Activated T-helper 2 cell treated with anti-CD3 and anti-CD28 coated beads, Interferon-gamma antibody, Interleukin-2, Interleukin-4, amounts not matched to agents 10 μg/mL and 5 μg/mL and 100 μg/mL, durations not matched to agents 14 hours and 24 hours and 36 hours (primary cell): ENCODE measurements around the gene FOXP3. TPM values are rescaled to one million over a fixed set of nuclear protein-coding genes. Genes with fewer than 3 reads are reported as not detected.
A peak's percentile ranks its signal among the peaks of the same experiment; 100 is the strongest.

ENCODE experiments used
- DNase-seq: peaks from one replicate; pipeline ENCODE4 v3.0.0; 2021; ENCODE audit warnings: low spot score
- H3K27ac Mint-ChIP-seq: one replicate; pipeline ENCODE4 v1.8.0; 2021; ENCODE audit warnings: mixed read lengths
- H3K27me3 Mint-ChIP-seq: one replicate; pipeline ENCODE4 v1.8.0; 2021; ENCODE audit warnings: low read depth, mixed read lengths
- H3K36me3 Mint-ChIP-seq: one replicate; pipeline ENCODE4 v1.8.0; 2021; ENCODE audit warnings: low read depth, mixed read lengths
- H3K4me1 Mint-ChIP-seq: one replicate; pipeline ENCODE4 v1.8.0; 2021; ENCODE audit warnings: low read depth, mixed read lengths
- H3K4me3 Mint-ChIP-seq: one replicate; pipeline ENCODE4 v1.8.0; 2021; ENCODE audit warnings: low read depth, mild to moderate bottlenecking, moderate library complexity, mixed read lengths
- H3K9me3 Mint-ChIP-seq: one replicate; pipeline ENCODE4 v1.8.0; 2021; ENCODE audit warnings: mixed read lengths
- intact Hi-C: fragments of 100-400 bp; cut with micrococcal nuclease; formaldehyde crosslinking; loops from one replicate; pipeline ENCODE4 v1.15.1; 2023
- total RNA-seq: library from RNA; stranded (reverse); gene quantifications from 2 replicates; pipeline ENCODE4 v1.2.3, GENCODE V29; 2022

Gene FOXP3
- total RNA-seq, 1 donor from 2014 or later: 28.9 TPM

GRCh38 chrX:49287665-49288064 is 23.2 kb upstream of the FOXP3 start:
- Mint-ChIP-seq H3K4me3 (no peak overlapping the region), H3K4me1 (peaks cover 29% of the 10 kb centered on the region), H3K27me3 (no peaks in the 10 kb centered on the region), H3K27ac (no peak overlapping the region), H3K36me3 (peaks cover 15% of the 10 kb centered on the region), H3K9me3 (no peaks in the 10 kb centered on the region)
- intact Hi-C loops: no loop called here
- no peak for DNase-seq

DNA sequence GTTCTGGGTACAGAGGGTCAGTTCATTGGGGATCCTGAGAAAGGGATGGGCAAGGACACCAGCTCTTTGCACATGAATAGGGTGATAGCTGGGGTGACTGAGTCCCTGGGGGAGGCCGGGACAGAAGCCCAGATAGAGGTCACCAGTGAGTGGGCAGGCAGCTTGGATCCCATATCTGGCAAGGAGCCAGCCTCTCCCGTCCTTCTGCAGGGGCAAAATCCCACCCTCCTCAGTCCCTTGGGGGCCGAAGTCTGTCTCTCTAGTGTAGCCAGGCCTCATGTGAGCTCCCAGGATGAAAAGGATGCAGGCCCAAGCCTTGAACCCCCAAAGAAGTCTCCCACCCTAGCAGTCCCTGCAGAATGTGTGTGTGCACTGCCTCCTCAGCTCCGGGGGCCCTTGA is 22.1 kb upstream of the FOXP3 start:
- H3K36me3 Mint-ChIP-seq: peaks cover 23% of the 10 kb centered on the region
- H3K27me3 Mint-ChIP-seq: no peaks in the 10 kb centered on the region
- no peak for DNase-seq
- intact Hi-C loops: no loop called here
- no peak overlapping the region for H3K4me3 Mint-ChIP-seq
- H3K27ac Mint-ChIP-seq: no peak overlapping the region
- no peaks in the 10 kb centered on the region for H3K9me3 Mint-ChIP-seq
- peaks cover 30% of the 10 kb centered on the region for H3K4me1 Mint-ChIP-seq

GRCh38 chrX:49286136-49286535 is 21.6 kb upstream of the FOXP3 start:
- H3K4me3 Mint-ChIP-seq: no peak overlapping the region

DNA sequence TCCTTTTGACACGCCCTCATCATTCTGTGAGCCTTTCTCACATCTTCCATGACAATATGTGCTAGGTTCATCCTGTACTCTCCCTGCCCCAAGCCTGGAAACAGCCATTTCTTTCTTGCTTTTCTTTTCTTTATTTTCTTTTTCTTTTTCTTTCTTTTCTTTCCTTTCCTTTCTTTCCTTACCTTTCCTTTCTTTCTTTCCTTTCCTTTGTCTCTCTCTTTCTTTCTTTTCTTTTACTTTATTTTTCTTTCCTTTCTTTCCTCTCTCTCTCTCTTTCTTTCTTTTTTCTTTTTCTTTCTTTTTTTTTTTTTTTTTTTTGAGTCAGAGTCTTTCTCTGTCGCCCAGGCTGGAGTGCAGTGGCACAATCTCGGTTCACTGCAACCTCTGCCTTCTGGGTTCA is 19.7 kb upstream of the FOXP3 start:
- H3K4me3 Mint-ChIP-seq: no peak overlapping the region
- intact Hi-C loops: no loop called here
- peaks cover 33% of the 10 kb centered on the region for H3K36me3 Mint-ChIP-seq
- peaks cover 30% of the 10 kb centered on the region for H3K4me1 Mint-ChIP-seq
- no peaks in the 10 kb centered on the region for H3K27me3 Mint-ChIP-seq
- DNase-seq: no peak
- no peak overlapping the region for H3K27ac Mint-ChIP-seq
- H3K9me3 Mint-ChIP-seq: no peaks in the 10 kb centered on the region

More at GRCh38 chrX:49286136-49286535, 21.6 kb upstream of the FOXP3 start:
- Mint-ChIP-seq H3K27ac (no peak overlapping the region), H3K27me3 (no peaks in the 10 kb centered on the region), H3K4me1 (peaks cover 30% of the 10 kb centered on the region), H3K36me3 (peaks cover 24% of the 10 kb centered on the region), H3K9me3 (no peaks in the 10 kb centered on the region)
- no peak for DNase-seq
- intact Hi-C loops: no loop called here

- intact Hi-C loops: no loop called here
- no peaks in the 10 kb centered on the region for H3K9me3 Mint-ChIP-seq
- no peaks in the 10 kb centered on the region for H3K27me3 Mint-ChIP-seq
- no peak overlapping the region for H3K4me3 Mint-ChIP-seq
- DNase-seq: no peak
- peaks cover 34% of the 10 kb centered on the region for H3K4me1 Mint-ChIP-seq
- H3K36me3 Mint-ChIP-seq: peaks cover 38% of the 10 kb centered on the region
- H3K27ac Mint-ChIP-seq: no peak overlapping the region
Observed at GRCh38 chrX:49282647-49283011, 18.1 kb upstream of the FOXP3 start.

- H3K4me3 Mint-ChIP-seq: peak overlapping the region; percentile 67
- H3K27ac Mint-ChIP-seq: peak overlapping the region; percentile 96
- intact Hi-C loops: no loop called here
- no peaks in the 10 kb centered on the region for H3K9me3 Mint-ChIP-seq
- H3K27me3 Mint-ChIP-seq: no peaks in the 10 kb centered on the region
- peaks cover 64% of the 10 kb centered on the region for H3K4me1 Mint-ChIP-seq
- peaks cover 62% of the 10 kb centered on the region for H3K36me3 Mint-ChIP-seq
- DNase-seq: no peak
Observed at GRCh38 chrX:49278081-49278480, 13.6 kb upstream of the FOXP3 start.

- Mint-ChIP-seq H3K36me3 (peaks cover 60% of the 10 kb centered on the region), H3K9me3 (no peaks in the 10 kb centered on the region), H3K27ac (peak overlapping the region; percentile 96), H3K4me3 (peak overlapping the region; percentile 67), H3K4me1 (peaks cover 68% of the 10 kb centered on the region), H3K27me3 (no peaks in the 10 kb centered on the region)
- intact Hi-C loops: no loop called here
- DNase-seq: no peak
Observed at GRCh38 chrX:49277535-49277830, 13.0 kb upstream of the FOXP3 start.

GRCh38 chrX:49276671-49277534 is 12.4 kb upstream of the FOXP3 start:
- Mint-ChIP-seq H3K4me1 (peaks cover 63% of the 10 kb centered on the region), H3K27ac (peak overlapping the region; percentile 96), H3K4me3 (peak overlapping the region; percentile 67), H3K9me3 (no peaks in the 10 kb centered on the region), H3K36me3 (peaks cover 56% of the 10 kb centered on the region), H3K27me3 (no peaks in the 10 kb centered on the region)
- intact Hi-C loops: no loop called here
- DNase-seq: no peak

DNA sequence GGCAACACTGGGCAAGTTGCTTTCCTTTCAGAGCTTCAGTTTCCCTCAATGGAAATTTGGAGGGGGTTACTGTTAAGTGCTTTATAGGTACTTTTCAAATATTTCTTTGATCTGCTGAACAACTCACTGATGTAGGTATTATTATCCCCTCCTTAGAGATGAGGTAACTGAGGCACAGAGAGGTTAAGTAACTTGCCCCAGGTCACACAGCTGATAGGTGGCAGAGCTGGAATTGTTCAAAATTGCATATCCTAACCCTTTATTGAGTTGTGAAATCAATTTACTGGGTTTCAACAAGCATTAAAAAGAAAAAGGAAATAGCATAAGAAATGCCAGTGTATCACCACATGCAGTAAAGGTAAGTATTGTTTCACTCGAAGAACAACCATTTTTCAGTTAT is 11.7 kb upstream of the FOXP3 start:
- no peak overlapping the region for H3K4me3 Mint-ChIP-seq
- H3K9me3 Mint-ChIP-seq: no peaks in the 10 kb centered on the region
- intact Hi-C loops: no loop called here
- peaks cover 67% of the 10 kb centered on the region for H3K4me1 Mint-ChIP-seq
- no peaks in the 10 kb centered on the region for H3K27me3 Mint-ChIP-seq
- no peak for DNase-seq
- H3K36me3 Mint-ChIP-seq: peaks cover 60% of the 10 kb centered on the region
- H3K27ac Mint-ChIP-seq: peak overlapping the region; percentile 96

DNA sequence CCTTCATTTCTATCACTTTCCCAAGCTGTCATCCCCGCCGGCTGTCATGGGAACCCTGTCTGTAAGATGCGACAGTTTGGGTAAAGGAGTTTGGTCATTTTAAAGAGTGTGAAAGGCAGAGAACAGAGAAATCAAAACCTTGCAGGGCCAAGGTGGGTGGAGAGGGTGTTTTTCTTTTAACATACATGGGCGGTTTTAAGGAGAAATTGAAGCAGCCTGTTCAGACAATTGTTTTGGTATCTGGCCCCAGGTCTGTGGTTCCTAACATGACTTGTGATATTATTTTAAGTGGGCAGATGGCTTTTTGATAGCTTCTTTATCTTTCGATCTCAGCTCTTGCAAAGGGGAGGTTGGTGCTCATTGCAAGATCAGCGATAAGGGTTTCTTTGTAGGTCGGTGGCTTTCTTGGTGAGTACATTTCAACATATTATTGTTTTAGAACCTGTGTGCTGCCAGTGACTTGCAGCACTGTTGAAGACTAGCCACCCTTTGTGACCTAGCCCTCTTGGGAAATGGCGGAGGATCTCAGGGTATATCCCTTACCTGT is 8.7 kb upstream of the FOXP3 start:
- peak overlapping the region; percentile 91 for H3K27ac Mint-ChIP-seq
- intact Hi-C loops: loop anchor here (1.0 to 5.0 kb wide), 2 partner anchors 11 to 336 kb away; no protein-coding TSS in a partner anchor
- H3K27me3 Mint-ChIP-seq: no peaks in the 10 kb centered on the region
- H3K4me1 Mint-ChIP-seq: peaks cover 63% of the 10 kb centered on the region
- peak overlapping the region; percentile 82 for H3K4me3 Mint-ChIP-seq
- peaks cover 53% of the 10 kb centered on the region for H3K36me3 Mint-ChIP-seq
- peak; percentile 49 for DNase-seq
- H3K9me3 Mint-ChIP-seq: no peaks in the 10 kb centered on the region

GRCh38 chrX:49272421-49272820 is 7.9 kb upstream of the FOXP3 start:
- H3K4me3 Mint-ChIP-seq: peak overlapping the region; percentile 82
- intact Hi-C loops: loop anchor here (5.0 kb wide), 1 partner anchor 335 kb away; no protein-coding TSS in a partner anchor
- H3K27ac Mint-ChIP-seq: peak overlapping the region; percentile 91
- DNase-seq: no peak
- no peaks in the 10 kb centered on the region for H3K9me3 Mint-ChIP-seq
- H3K36me3 Mint-ChIP-seq: peaks cover 47% of the 10 kb centered on the region
- H3K27me3 Mint-ChIP-seq: no peaks in the 10 kb centered on the region
- H3K4me1 Mint-ChIP-seq: peaks cover 62% of the 10 kb centered on the region

GRCh38 chrX:49271341-49271740 is 6.8 kb upstream of the FOXP3 start:
- no peaks in the 10 kb centered on the region for H3K9me3 Mint-ChIP-seq
- no peak for DNase-seq
- peaks cover 42% of the 10 kb centered on the region for H3K36me3 Mint-ChIP-seq
- H3K27me3 Mint-ChIP-seq: no peaks in the 10 kb centered on the region
- intact Hi-C loops: loop anchor here (5.0 kb wide), 1 partner anchor 334 kb away; no protein-coding TSS in a partner anchor
- peak overlapping the region; percentile 82 for H3K4me3 Mint-ChIP-seq
- H3K27ac Mint-ChIP-seq: peak overlapping the region; percentile 91
- peaks cover 56% of the 10 kb centered on the region for H3K4me1 Mint-ChIP-seq

GRCh38 chrX:49270249-49270921 is 5.9 kb upstream of the FOXP3 start:
- peaks cover 38% of the 10 kb centered on the region for H3K36me3 Mint-ChIP-seq
- no peaks in the 10 kb centered on the region for H3K27me3 Mint-ChIP-seq
- peak overlapping the region; percentile 82 for H3K4me3 Mint-ChIP-seq
- H3K4me1 Mint-ChIP-seq: peaks cover 47% of the 10 kb centered on the region
- no peak for DNase-seq
- H3K27ac Mint-ChIP-seq: peak overlapping the region; percentile 91
- intact Hi-C loops: loop anchor here (5.0 kb wide), 1 partner anchor 333 kb away; no protein-coding TSS in a partner anchor
- H3K9me3 Mint-ChIP-seq: no peaks in the 10 kb centered on the region
